Activated naive CD8-positive, alpha-beta T cell treated with anti-CD3 and anti-CD28 coated beads, Interleukin-2, amount 50 U/mL, for 24 hours (primary cell): ENCODE measurements around the gene GPD1.
"Not testable (repeated sequence)": the region's sequence is repeated elsewhere in the genome, so short reads cannot be mapped to it uniquely, and the experiment has no call there.

Experiments used
- ATAC-seq: fragments of 150-1000 bp; cut with Tn5 transposase; one replicate; pipeline ENCODE4 v1.10.0; 2021
- DNase-seq: peaks from one replicate; pipeline ENCODE4 v3.0.0; 2021
- H3K27ac Mint-ChIP-seq: one replicate; pipeline ENCODE4 v1.8.0; 2021; ENCODE audit warnings: mild to moderate bottlenecking, mixed read lengths
- H3K27me3 Mint-ChIP-seq: one replicate; pipeline ENCODE4 v1.8.0; 2021; ENCODE audit warnings: mixed read lengths
- H3K36me3 Mint-ChIP-seq: one replicate; pipeline ENCODE4 v1.8.0; 2021; ENCODE audit warnings: low read depth, mixed read lengths
- H3K4me1 Mint-ChIP-seq: one replicate; pipeline ENCODE4 v1.8.0; 2021; ENCODE audit warnings: mixed read lengths
- H3K4me3 Mint-ChIP-seq: one replicate; pipeline ENCODE4 v1.8.0; 2021; ENCODE audit warnings: mild to moderate bottlenecking, moderate library complexity, mixed read lengths
- H3K9me3 Mint-ChIP-seq: one replicate; pipeline ENCODE4 v1.8.0; 2021; ENCODE audit warnings: mixed read lengths

GPD1 gene

GRCh38 chr12:50151047-50151687 is 47.4 kb downstream of the GPD1 start:
- no peaks in the 10 kb centered on the region for H3K27me3 Mint-ChIP-seq
- H3K27ac Mint-ChIP-seq, result peak overlapping the region; percentile 37
- H3K36me3 Mint-ChIP-seq, result no peaks in the 10 kb centered on the region
- no peaks in the 10 kb centered on the region for H3K9me3 Mint-ChIP-seq
- no peak for ATAC-seq
- peaks cover 23% of the 10 kb centered on the region for H3K4me1 Mint-ChIP-seq
- DNase-seq, result no peak
- H3K4me3 Mint-ChIP-seq, result no peak overlapping the region

- H3K27ac Mint-ChIP-seq, result not testable (repeated sequence)
These were observed 51.1 kb downstream of the GPD1 start for GRCh38 chr12:50154947-50155346.

GRCh38 chr12:50156641-50157040 is 52.8 kb downstream of the GPD1 start:
- peaks cover 25% of the 10 kb centered on the region for H3K4me1 Mint-ChIP-seq
- no peak overlapping the region for H3K27ac Mint-ChIP-seq
- no peaks in the 10 kb centered on the region for H3K9me3 Mint-ChIP-seq
- H3K4me3 Mint-ChIP-seq, result no peak overlapping the region
- H3K36me3 Mint-ChIP-seq, result peaks cover 12% of the 10 kb centered on the region
- no peak for ATAC-seq
- DNase-seq, result no peak
- H3K27me3 Mint-ChIP-seq, result no peaks in the 10 kb centered on the region

More at GRCh38 chr12:50154947-50155346, 51.1 kb downstream of the GPD1 start:
- not testable (repeated sequence) for DNase-seq, ATAC-seq, H3K27me3 Mint-ChIP-seq, H3K9me3 Mint-ChIP-seq, H3K4me3 Mint-ChIP-seq
- peaks cover 12% of the 10 kb centered on the region for H3K36me3 Mint-ChIP-seq
- peaks cover 33% of the 10 kb centered on the region for H3K4me1 Mint-ChIP-seq

- Mint-ChIP-seq H3K27ac (no peak overlapping the region), H3K4me3 (no peak overlapping the region), H3K36me3 (peaks cover 12% of the 10 kb centered on the region), H3K27me3 (no peaks in the 10 kb centered on the region), H3K4me1 (peaks cover 25% of the 10 kb centered on the region), H3K9me3 (no peaks in the 10 kb centered on the region)
- no peak for ATAC-seq
- no peak for DNase-seq
These were observed 53.5 kb downstream of the GPD1 start for GRCh38 chr12:50157259-50157658.

GRCh38 chr12:50160643-50161042 is 56.8 kb downstream of the GPD1 start:
- DNase-seq (no peak), ATAC-seq (no peak)
- Mint-ChIP-seq H3K27me3 (no peaks in the 10 kb centered on the region), H3K27ac (no peak overlapping the region), H3K4me3 (no peak overlapping the region), H3K36me3 (peaks cover 18% of the 10 kb centered on the region), H3K9me3 (no peaks in the 10 kb centered on the region), H3K4me1 (peaks cover 40% of the 10 kb centered on the region)
